Suprapubic skin (tissue), 3 donors: ENCODE data around the gene CLSTN2.

ENCODE experiments used
- POLR2A ChIP-seq, 2 donors: fragments of 450-650 bp; IDR thresholded peaks; one replicate each; pipeline ENCODE4 v1.6.1; 2017; ENCODE audit warnings: antibody characterized with exemption in 2 of 2, mild to moderate bottlenecking in 2 of 2, moderate library complexity in 2 of 2
- TF ChIP-seq, protein P1 (sequence below), 2 donors: fragments of 200-600 bp in 1 of 2; fragments of 450-650 bp in 1 of 2; sonication (generic) in 1 of 2; IDR thresholded peaks; one replicate each; pipeline ENCODE4 v1.5.1; 2016 to 2019; ENCODE audit warnings: antibody characterized with exemption in 2 of 2, mild to moderate bottlenecking in 1 of 2, moderate library complexity in 1 of 2

- TF ChIP-seq, protein P1, sequence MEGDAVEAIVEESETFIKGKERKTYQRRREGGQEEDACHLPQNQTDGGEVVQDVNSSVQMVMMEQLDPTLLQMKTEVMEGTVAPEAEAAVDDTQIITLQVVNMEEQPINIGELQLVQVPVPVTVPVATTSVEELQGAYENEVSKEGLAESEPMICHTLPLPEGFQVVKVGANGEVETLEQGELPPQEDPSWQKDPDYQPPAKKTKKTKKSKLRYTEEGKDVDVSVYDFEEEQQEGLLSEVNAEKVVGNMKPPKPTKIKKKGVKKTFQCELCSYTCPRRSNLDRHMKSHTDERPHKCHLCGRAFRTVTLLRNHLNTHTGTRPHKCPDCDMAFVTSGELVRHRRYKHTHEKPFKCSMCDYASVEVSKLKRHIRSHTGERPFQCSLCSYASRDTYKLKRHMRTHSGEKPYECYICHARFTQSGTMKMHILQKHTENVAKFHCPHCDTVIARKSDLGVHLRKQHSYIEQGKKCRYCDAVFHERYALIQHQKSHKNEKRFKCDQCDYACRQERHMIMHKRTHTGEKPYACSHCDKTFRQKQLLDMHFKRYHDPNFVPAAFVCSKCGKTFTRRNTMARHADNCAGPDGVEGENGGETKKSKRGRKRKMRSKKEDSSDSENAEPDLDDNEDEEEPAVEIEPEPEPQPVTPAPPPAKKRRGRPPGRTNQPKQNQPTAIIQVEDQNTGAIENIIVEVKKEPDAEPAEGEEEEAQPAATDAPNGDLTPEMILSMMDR (IDR thresholded peaks at IDR 0.05) = no peak
- TF ChIP-seq POLR2A (IDR thresholded peaks at IDR 0.05) = no peak
These were observed 41.6 kb upstream of the CLSTN2 start for GRCh38 chr3:139893267-139893962.
